ENCODE data around the gene C2CD3.
"Not testable (repeated sequence)": the region's sequence is repeated elsewhere in the genome, so short reads cannot be mapped to it uniquely, and the experiment has no call there.

Gene C2CD3

DNA sequence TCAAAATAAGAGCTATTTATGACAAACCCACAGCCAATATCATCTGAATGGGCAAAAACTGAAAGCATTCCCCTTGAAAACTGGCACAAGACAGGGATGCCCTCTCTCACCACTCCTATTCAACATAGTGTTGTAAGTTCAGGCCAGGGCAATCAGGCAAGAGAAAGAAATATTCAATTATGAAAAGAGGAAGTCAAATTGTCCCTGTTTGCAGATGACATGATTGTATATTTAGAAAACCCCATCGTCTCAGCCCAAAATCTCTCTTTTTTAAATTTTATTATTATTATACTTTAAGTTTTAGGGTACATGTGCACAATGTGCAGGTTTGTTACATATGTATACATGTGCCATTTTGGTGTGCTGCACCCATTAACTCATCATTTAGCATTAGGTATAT, 107.2 kb downstream of the C2CD3 start:
- DNase-seq (ENCODE audit: low spot score): not testable (repeated sequence)

- DNase-seq (ENCODE audit: low spot score): not testable (repeated sequence)
Measured at GRCh38 chr11:74061599-74061998, 109.2 kb downstream of the C2CD3 start.

- no peak for DNase-seq (ENCODE audit: low spot score)
Measured at GRCh38 chr11:74057249-74058151, 113.3 kb downstream of the C2CD3 start.

- DNase-seq (ENCODE audit: low spot score): no peak
Measured at GRCh38 chr11:74055938-74056337, 114.9 kb downstream of the C2CD3 start.

- DNase-seq (ENCODE audit: low spot score): no peak
Measured at GRCh38 chr11:74050465-74050864, 120.3 kb downstream of the C2CD3 start.

DNA sequence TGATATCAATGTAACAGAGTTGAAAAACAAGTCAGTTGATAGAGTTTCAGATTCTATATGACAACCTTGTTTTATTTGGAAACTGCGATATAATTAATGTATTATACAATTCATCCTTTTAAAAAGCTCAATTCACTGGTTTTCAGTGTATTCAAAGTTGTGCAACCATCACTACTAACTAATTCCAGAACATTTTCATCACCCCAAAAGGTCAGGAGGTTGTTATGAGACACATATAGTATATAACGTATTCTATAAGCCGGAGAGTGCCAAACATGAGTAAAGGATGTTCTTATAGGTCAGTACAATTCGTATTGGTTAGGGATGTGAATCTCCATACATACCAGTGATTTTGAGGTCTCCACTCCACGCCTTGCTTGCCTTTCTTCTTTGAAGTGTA, 121.8 kb downstream of the C2CD3 start:
- DNase-seq (ENCODE audit: low spot score): no peak

DNA sequence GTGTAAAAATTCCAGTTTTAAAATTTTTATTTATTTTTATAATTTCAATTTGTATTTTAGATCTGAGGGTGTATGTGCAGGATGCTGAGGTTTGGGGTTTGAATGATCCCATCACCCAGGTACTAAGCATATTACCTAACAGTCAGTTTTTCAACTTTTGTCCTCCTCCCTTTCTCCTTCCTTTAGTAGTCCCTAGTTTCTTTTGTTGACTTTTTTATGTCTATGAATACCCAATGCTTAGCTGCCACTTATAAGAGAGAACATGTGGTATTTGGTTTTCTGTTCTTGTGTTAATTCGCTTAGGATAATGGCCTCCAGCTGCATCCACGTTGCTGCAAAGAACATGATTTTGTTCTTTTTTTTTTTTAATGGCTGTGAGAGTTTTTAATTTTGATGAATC, 126.3 kb downstream of the C2CD3 start:
- no peak for DNase-seq (ENCODE audit: low spot score)

DNA sequence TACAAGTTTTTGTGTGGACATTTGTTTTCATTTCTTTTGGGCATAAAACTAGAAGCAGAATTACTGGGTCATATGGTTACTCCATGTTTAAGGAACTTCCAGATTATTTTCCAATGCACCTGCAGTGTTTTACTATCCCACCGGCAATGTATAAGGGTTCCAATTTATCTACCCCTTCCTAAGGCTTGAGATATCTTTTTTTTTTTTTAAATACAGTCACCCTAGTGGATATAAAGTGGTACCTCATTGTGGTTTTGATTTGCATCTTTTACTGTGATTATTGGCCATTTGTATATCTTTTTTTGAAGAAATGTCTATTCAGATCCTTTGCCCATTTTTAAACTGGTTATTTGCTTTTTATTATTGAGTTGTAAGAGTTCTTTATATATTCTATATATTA, 127.4 kb downstream of the C2CD3 start:
- no peak for DNase-seq (ENCODE audit: low spot score)

DNA sequence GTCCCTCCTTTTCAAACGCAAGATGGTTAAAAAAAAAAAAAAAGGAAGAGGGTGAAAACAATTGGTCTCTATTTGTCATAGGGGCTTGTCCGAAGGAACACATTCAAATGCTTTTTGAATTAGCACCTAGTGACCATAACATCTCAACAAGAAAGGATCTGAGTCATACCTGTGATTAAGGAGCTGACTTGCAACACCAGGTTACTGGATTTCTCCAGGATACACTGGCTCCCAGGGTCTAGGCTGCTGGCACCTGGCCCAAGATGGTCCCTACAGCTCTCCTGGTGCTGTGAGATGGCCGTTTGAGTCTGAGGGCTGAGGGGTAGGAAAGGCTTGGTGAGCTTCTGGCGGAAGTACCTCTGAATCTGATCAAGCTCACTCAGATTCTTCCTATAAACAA, 133.5 kb downstream of the C2CD3 start:
- DNase-seq (ENCODE audit: low spot score): no peak

GRCh38 chr11:74035264-74035663, 135.5 kb downstream of the C2CD3 start:
- no peak for DNase-seq (ENCODE audit: low spot score)

- peak; percentile 38 for DNase-seq (ENCODE audit: low spot score)
Measured at GRCh38 chr11:74033046-74033445, 137.8 kb downstream of the C2CD3 start.

DNA sequence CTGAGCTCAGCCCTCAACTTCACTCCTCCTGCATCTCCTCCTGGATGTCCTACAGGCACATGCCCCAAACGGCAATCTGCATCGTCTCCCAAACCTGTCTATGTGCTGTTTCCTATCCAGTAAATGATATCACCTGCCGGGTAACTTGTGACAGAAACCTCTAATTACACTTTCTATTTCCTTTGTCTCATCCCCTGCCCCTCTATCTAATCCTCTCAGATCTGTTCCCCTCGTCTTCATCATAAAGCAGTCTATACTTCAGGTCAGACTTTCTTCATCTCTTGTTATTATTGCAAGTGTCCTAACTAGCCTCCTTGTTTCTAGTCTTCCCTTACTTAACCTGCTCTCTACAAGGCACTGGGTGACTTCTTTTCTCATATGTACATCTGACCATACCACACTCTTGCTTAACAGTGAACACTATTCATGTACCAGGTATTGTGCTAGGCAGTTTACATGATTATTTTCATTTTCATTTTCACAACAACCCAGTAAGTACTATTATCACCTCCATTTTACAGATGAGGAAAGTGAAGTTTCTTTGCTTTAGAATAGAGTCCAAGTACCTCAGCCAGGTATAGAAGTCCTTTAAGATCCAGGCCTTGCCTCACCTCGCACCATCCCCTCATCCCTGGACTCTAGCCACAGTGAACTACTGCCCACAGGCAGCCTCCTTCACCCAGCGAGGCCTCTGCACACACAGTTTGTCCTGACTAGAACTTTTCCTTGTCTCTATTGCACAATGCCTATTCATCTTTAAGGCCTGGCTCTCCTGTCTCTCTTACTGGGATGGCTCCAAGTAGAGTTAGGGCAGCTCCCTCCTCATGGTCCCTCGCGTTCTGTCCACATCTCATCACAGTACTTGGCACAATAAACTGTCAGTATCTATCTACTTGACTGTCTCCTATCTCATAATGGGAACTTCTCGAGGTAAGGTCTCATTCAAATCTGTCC, 139.8 kb downstream of the C2CD3 start:
- DNase-seq (ENCODE audit: low spot score): peak; percentile 27

DNA sequence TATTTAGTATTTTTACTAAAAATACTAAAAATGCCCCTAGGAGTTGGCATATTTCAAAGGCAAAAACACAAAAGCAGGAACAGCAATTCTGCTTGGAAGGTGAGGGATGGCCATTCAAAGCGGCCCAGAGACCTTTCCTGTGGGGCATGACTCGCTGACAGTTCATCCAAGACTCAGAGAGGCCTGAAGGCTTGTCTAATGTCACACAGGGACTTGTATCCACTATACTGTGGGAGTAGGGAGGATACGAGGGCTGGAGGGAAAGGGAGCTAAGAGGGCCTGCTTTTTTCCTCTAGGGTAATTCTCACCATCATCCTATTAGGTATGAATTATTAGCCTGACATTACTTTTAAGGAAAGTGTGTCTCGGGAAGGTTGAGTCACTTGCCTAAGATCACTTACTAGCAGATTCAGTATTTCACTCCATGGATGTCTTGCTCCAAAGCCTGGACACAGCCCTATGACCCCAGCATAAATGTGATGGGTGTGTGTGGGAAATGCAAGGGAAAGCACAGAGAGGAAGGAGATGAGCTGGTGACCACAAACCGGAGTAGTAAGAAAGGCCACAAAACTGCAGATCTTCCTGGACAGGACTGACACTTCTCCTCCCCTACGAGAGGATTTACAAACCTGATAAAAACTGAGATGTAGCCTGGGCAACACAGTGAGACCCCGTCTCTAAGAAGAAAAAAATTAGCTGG, 145.2 kb downstream of the C2CD3 start:
- no peak for DNase-seq (ENCODE audit: low spot score)

DNA sequence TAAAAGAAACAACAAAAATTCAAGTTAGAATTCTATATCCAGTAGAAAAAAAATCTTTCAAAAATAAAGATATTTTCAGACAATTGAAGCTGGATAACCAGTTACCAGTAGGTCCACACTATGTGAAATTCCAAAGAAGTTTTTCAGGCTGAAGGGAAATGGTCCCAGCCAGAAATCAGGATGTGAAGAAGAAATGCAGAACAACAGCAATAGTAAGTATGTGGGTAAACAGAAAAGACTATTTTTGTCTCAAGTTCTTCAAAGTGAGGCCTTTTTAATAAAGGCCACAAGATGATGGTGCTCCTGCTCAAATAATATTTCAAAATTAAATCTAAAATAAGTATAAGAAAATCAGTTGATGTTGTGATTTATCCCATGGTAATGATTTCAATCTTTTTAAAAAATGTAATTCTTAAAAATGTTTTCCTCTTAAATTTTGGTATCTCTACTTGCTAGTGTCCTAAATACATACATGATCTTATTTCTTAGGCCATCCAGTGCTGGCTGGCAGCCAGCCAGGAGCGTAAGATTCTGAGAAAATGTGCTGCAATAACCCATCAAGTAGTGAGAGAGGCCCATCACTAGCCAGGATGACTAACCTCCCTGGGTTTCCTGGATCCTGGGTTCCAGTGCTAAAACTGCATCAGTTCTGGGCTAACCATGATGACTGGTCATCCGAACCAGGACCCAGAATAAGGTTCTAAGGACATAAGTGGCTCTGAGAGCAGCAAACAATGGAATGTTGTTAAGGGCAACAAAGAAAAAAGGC, 146.4 kb downstream of the C2CD3 start:
- peak; percentile 62 for DNase-seq (ENCODE audit: low spot score)

DNA sequence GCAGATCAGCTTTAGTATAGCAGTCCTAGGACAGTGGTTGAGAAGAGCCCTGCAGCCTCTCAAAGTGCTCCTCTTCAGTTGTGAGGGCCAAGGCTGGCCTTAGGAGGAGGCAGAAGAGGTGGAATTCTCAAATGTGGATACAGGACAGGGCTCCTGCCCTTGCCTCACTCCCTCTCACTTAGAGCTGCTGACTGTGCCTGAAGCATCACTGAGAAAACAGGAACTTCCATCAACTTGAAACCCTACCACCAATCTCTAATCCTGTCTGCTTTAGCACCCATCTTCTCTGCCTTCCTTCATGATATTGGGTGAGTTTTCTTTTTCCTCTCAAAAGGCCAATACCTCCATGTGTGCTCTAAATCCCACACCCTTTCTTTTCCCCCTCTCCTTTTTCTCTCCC, 147.5 kb downstream of the C2CD3 start:
- DNase-seq (ENCODE audit: low spot score): no peak

DNA sequence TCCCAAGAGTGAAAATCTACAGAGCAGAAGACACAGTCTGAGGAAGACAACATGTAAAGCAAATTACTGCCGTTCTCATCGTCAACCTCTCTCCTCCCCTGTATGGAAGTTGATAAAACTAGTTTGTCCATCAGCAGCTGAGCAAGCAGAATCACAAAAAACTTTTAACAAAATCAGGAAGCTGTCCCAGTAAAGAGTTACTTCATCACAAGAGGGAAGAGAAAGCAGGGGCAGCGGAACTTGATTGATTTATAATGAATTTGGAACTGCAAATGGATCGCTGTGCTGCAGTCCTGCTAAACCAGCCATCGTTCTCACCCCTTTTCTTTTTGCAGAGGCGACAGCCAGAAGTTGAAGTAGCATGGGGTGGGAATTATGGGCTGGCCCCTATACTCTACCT, 148.3 kb downstream of the C2CD3 start:
- no peak for DNase-seq (ENCODE audit: low spot score)

DNA sequence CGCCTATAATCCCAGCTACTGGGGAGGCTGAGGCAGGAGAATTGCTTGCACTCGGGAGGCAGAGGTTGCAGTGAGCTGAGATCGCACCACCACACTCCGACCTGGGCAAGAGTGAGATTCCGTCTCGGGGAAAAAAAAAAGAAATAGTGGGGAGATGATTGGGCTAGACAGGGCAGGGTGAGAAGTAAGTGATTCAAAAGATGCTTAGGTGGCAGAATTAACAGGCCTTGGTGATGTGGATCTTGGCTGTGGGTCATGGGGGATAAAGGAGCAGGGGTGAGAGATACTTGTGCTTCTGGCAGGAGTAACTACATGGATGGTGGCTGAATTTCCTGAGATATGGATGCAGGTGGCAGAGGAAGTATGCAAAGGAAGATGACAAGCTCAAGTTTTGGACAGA, 148.8 kb downstream of the C2CD3 start:
- DNase-seq (ENCODE audit: low spot score): no peak

DNA sequence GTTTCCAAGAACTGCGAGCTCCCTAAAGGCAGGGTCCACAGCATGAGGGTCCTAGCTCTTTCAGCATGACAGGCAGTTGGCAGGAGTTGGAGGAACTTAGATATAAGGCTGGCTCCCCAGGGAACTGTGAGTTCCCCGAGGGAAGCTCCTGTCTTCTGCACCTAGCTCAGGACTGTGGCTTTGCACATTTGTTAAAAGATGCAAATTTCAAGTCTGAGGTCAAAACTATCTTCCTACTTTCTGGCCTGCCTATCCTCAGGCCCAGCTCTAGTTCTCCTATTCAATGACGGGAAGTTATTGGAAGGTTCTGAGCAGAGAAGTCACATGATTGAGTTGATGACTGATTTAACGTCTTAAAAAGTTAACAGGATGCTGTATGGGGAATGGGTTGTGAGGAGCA, 150.3 kb downstream of the C2CD3 start:
- DNase-seq (ENCODE audit: low spot score): no peak

GRCh38 chr11:74019860-74020259, 150.9 kb downstream of the C2CD3 start:
- DNase-seq (ENCODE audit: low spot score): peak; percentile 22

DNA sequence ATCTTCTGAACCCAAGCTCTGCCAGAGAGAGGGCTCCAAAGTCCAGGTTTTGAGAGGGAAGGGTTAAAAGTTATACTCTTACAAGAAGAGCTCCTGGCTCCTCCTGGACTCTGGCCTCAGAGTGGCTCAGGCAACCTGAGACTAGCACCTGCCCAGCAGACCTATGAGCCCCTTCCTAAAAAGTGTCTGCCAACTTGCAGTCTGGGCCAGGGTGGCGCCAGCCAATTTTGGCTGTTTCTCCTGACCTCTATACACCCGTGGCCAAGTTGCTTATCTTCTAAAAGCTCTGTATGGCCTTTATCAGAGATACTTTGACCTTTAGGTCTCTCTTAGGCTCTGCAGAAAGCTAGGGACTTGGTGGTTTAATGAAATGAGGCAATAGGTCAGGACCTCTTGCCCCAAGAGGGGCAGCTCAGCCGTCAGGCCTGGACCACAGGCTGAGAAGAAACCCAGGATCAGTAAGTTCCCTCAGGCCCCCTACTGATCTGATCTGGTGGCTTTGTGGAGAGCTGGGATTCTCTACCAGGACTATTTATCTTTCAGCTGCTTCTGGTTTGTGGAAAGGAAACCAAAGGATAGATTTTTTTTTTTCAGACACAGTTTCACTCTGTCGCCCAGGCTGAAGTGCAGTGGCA, 151.6 kb downstream of the C2CD3 start:
- no peak for DNase-seq (ENCODE audit: low spot score)
